ENCODE data around the gene MST1R. TPM values are rescaled to one million over a fixed set of nuclear protein-coding genes. Genes with fewer than 3 reads are reported as not detected.

Gene MST1R
- total and polyA plus RNA-seq, 2 experiments from 2014 or later, result 3.7 to 3.9 TPM

GRCh38 chr3:49914906-49915305, 11.2 kb upstream of the MST1R start:
- Histone ChIP-seq H3K27me3 (ENCODE audit: insufficient read depth) (peaks cover 3% of the 10 kb centered on the region; the same call in 1 of the 2 replicates), H4K20me1 (replicated peaks; ENCODE audit: insufficient read depth) (no peaks in the 10 kb centered on the region; the same call in 1 of the 2 replicates), H3K79me2 (replicated peaks; ENCODE audit: insufficient read depth) (no peaks in the 10 kb centered on the region), H2AFZ (no peak overlapping the region), H3K9me2 (ENCODE audit: insufficient read depth) (no peaks in the 10 kb centered on the region), H3K4me2 (no peak overlapping the region), H3F3A (replicated peaks; ENCODE audit: low read depth) (peaks cover 18% of the 10 kb centered on the region), H3K4me3 (no peak overlapping the region), H3K27ac (ENCODE audit: low read depth) (no peak overlapping the region), H3K4me1 (ENCODE audit: insufficient read depth) (peaks cover 9% of the 10 kb centered on the region), H3K36me3 (ENCODE audit: insufficient read depth) (no peaks in the 10 kb centered on the region)
- no peak overlapping the region for H3K4me3 Mint-ChIP-seq
- H3K4me1 Mint-ChIP-seq, result peaks cover 14% of the 10 kb centered on the region
- no peak for ATAC-seq
- no peak for TF ChIP-seq ZNF462 (CRISPR knock-in tag; IDR thresholded peaks at IDR 0.05)
- TF ChIP-seq ETS1 (IDR thresholded peaks at IDR 0.05), result no peak
- TF ChIP-seq CREB1 (CRISPR knock-in tag; IDR thresholded peaks at IDR 0.05; ENCODE audit: low read depth), result no peak
- no peak for TF ChIP-seq ZNF114 (CRISPR knock-in tag; IDR thresholded peaks at IDR 0.05)
- TF ChIP-seq NANOG (IDR thresholded peaks at IDR 0.05; ENCODE audit: borderline replicate concordance), result no peak
- TF ChIP-seq ZNF331 (CRISPR knock-in tag; IDR thresholded peaks at IDR 0.05; ENCODE audit: low read depth), result no peak
- TF ChIP-seq REST (IDR thresholded peaks at IDR 0.05; ENCODE audit: unreplicated experiment), result no peak
- no peak for TF ChIP-seq STAT1 (IDR thresholded peaks at IDR 0.05; ENCODE audit: unreplicated experiment)
- TF ChIP-seq CTCF (conservative IDR thresholded peaks at IDR 0.05; ENCODE audit: low read depth in 2 of 2), result no peak
- no peak for TF ChIP-seq POLR2AphosphoS5 (IDR thresholded peaks at IDR 0.05; ENCODE audit: low read depth)
- no peak for TF ChIP-seq EZH2phosphoT487 (IDR thresholded peaks at IDR 0.05; ENCODE audit: unreplicated experiment)
- no peak for TF ChIP-seq EZH2 (IDR thresholded peaks at IDR 0.05; ENCODE audit: low read depth, unreplicated experiment)
- TF ChIP-seq JUNB (IDR thresholded peaks at IDR 0.05; ENCODE audit: unreplicated experiment), result no peak
- H3K36me3 Mint-ChIP-seq (ENCODE audit: low read depth), result no peaks in the 10 kb centered on the region; the same call in 2 of the 3 replicates
- no peak for DNase-seq (ENCODE audit: low spot score)
- H3K9me3 Mint-ChIP-seq, result no peaks in the 10 kb centered on the region
- H3K27me3 Mint-ChIP-seq (ENCODE audit: insufficient read depth, low read depth, poor library complexity), result peaks cover 20% of the 10 kb centered on the region
- H3K27ac Mint-ChIP-seq, result no peak overlapping the region
